HG03175 (cell line): ENCODE data around the gene FLNA.
A peak's percentile ranks its signal among the peaks of the same experiment; 100 is the strongest.
"Not testable (repeated sequence)": the region's sequence is repeated elsewhere in the genome, so short reads cannot be mapped to it uniquely, and the experiment has no call there.

ENCODE experiments used
- ATAC-seq: cut with Tn5 transposase; IDR thresholded peaks from one replicate; pipeline ENCODE4 v1.9.1; 2021; ENCODE audit warnings: mild to moderate bottlenecking, moderate library complexity; ENCODE audit not compliant: unreplicated experiment

The FLNA gene

DNA sequence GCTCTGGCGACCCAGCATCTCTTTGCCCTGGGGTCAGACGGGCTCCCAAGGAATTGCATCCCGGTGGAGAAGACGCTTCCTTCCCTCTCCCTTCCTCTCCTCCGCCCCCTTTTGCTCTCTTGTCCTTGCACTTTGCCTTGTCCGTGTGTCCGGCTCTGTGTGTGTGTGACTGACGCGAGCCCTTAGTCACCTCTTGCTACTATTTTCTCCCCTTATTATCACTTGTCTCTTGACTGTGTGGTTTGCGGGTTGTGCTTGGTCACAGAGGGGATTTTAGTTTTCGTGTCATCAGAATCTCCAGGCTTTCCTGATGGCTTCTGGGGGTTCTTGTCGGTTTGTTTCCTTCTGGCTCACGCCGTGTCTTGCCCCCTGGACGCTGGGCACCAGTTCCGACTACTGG is 31.4 kb downstream of the FLNA start:
- ATAC-seq, result not testable (repeated sequence)

DNA sequence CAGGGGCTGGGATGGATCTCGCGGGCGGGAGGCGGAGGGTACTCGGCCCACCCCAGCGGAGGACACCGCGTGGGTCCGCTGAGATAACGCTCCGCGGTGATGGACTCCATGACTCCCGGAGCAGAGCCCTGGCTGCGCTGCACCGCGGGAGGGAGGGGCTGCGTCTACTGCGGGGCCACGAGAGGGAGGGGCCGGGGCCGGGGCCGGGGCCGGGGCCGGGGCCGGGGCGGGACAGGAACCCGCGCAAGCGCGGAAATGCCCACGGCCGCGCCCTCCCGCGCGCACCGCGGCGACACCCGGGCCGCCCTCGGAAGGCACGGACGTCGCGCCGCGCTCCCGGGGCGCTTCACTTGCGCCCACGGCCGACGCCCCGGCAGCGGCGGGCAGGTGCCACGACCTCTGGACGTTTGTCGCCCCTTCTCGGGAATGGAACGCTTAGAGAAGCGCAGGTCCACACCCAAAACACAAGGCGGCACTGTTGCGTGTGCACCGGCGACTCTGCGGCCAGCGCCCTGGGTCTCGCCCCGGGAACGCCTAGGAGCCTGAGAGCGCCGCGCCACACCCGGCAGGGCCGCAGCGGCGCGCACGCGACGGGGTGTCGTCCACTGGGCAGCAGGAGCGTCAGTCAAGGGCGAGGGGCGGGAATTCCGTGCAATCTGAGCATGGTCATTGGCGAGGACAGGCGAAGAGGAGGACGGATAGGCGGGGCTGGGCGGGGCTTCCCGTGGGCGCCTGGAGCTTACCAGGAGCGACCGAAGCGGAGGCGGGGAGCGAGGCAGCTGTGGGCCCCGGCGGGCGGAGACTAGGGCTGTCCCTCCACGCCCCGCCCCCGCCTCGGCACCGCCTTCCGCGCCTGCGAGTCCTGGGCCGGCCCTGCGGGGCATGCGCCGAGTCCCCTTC is 32.8 kb downstream of the FLNA start:
- peak; percentile 76 for ATAC-seq

DNA sequence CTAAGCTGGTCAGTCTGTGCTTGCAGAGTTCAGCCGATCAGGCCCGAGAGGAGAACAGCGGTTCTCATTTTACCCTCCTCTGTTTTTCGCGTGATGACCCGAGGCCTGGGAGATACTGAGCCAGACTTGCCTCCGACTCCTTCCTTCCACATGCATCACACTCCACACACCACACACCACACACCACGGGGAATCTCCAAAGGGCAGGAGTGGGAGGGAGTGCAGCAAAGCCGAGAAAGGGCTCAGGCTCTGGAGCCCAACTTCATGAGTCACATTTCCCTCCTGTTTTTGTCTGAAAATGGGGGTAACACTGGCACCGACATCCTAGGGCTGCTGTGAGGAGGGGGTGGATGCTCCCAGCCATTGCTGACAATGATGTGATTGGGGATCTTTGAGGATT is 39.9 kb downstream of the FLNA start:
- ATAC-seq, result no peak

DNA sequence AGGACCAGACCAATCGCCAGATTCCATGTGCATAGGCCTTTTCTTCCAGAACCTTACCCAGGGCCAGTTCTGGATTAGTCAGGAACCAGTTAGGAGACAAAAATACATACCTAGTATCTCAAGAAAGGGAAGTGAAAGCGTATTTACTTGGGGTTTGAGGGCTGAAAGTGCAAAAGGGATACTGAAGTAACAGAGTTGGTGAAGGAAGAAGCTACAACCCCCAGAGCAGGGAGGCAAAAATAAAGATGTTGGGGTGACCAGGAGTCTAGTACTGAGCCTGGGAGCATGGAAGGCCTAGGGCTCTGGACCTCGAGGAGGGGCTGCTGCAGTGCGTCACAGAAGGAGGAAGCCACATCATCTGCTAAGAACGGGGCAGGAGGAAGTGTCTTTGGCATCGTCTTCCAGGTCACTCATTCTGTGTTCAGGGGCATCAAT is 40.6 kb downstream of the FLNA start:
- ATAC-seq, result peak; percentile 71

DNA sequence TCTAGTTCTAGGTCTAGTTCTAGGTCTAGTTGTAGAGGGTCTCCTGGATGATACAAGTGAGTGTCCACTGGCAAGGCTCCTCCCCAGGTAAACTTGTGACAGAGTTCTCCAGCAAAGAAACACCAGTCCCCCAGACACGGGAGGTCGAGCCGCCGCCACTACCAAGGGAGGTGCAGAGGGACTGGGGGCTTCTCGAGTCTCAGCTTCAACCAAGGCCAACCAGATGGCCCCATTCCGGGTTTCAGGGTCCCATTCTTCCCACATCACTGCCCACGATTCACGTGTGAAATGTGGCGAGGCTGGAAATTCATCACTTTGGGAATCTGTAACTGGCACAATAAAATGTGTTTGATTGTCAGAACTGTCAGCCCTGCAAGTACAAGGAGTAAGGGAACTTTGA is 41.3 kb downstream of the FLNA start:
- ATAC-seq, result no peak

DNA sequence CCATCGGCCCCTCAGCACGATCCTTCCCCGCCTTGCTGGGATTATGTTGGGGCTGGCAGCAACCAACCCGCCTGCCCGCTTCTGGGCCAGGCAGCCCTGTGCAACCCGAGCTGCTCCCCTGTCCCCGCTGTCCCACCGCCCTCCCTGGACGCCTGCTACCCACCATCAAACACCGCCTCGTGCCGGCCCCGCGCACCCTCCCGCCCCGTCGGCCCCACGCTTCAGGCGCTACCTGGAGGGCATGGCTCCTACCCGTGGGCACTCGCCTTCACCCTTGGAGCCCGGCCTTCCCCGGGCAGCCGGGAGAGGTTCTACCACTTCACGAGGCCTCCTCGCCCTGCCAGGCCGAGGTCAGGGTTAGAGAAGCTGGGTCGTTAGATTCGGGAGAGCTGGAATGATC is 41.9 kb downstream of the FLNA start:
- ATAC-seq, result no peak

DNA sequence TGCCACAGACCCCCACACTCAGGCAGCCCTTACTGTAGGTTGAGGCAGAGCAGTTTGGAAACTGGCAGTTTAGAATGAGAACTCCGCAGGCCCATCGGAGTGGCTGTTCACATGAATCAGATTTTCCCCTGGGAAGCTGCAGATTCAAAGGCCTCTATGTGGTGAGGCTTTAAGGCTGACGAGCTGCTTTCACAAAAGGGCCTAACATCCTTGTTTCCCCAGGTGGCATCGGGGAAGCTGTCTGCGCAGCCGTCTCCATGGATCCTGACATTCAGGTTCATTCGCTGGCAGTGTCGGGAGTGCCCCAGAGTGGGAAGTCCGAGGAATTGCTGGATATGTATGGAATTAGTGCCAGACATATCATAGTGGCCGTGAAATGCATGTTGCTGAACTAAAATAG is 45.1 kb downstream of the FLNA start:
- no peak for ATAC-seq

DNA sequence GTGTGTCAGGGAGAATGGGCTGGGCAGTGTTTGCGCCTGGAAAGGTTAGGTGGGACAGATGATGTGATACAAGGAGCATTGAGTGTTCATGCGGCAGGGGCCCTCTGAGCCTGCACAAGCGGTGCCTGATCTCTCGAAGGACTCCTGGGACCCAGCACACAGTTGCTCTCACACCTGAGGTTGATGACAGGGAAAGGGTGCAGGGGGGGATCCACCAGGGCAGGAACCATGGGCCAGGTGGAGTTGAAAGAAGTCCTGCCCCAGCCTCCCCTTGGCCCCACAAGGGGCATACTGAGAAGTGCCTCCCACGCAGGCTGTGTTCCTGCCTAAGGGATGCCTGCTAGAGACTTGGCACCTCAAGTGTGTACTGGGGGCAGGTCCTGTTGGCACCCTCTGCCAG is 45.8 kb downstream of the FLNA start:
- no peak for ATAC-seq

DNA sequence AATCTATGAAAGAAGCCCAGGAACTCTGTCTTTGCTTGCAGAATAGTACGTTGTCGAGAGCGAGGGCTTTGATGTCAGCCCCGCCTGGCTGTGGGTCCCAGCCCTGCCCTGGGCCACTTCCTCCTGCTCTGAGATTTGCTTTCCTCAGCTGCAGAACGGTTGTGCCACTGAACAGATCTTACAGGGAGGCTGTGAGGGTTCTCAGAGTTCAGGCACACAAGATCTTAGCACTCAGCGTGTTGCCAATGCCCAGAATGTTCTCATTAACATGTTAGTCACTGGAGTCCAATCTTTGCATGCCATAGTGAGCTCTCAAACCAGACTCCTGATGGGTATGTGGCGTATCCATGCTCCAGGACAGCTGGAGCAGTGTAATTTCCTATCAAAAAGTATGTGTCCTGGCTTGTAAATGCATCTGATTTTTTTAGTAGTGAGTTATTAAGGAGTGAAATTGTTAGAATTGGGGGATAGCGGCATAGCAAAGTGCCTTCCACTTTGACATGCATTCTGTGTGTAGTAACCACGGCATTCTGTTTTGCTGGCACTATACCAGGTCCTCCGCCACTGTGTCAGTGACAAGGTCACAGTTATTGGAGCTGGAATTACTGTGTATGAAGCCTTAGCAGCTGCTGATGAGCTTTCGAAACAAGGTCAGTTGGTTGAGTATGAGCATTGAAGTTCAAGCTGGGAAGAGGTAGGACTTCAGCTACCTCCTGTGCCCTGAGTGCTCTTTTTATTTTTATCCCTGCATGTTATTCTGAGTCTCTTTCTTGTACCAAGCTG is 47.2 kb downstream of the FLNA start:
- ATAC-seq, result no peak

DNA sequence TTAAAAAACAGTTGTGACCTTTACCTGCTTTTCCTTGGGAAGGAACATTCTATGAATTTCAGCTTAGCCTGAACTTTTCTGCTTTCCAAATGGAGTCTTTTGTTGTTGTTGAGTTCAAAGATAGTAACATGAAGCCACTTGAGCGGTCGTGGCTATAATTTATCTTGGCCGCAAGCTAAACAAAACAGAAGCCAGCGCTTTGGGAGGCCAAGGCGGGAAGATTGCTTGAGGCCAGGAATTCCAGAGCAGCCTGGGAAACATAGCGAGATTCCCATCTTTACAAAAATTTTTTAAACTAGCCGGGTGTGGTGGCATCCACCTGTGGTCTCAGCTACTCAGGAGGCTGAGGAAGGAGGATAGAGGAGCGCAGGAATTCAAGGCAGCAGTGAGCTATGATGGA is 48.9 kb downstream of the FLNA start:
- ATAC-seq, result no peak

DNA sequence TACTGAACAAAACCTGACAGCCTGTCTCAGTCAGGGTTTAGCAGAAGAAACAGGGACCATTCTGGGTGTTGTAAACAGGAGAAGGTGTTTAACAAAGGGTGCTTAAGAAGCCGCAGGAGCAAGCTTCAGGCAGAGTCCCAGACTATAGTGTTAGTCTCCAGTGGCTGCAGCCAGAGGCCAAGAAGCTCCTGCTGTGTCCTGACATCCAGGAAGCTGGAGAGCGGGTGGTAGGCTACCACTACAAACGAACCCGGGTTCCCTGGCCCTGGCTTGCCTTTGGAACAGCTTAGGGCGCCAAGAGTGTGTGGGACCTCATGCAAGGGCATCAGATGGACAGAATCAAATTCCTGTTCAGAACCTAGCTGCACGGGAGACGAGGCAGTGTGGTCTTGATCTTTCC is 50.9 kb downstream of the FLNA start:
- no peak for ATAC-seq

DNA sequence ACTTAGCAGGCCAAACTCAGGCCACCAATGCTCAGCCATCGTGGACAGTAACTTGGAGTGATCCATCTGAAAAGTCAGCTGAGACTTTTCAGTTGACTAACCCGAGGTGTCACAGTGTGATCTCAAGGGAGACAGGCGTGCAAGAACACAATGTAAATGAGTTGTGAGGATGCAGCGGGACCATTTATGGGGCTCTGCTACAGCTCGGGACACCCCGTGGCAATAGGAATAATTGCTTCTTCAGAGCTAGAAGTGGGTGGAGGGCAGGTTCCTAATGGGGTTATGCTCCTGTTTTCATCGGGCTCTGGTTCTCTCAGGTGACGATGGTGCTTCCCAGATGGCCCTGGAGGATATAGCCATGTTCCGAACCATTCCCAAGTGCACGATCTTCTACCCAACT is 51.5 kb downstream of the FLNA start:
- ATAC-seq, result no peak

DNA sequence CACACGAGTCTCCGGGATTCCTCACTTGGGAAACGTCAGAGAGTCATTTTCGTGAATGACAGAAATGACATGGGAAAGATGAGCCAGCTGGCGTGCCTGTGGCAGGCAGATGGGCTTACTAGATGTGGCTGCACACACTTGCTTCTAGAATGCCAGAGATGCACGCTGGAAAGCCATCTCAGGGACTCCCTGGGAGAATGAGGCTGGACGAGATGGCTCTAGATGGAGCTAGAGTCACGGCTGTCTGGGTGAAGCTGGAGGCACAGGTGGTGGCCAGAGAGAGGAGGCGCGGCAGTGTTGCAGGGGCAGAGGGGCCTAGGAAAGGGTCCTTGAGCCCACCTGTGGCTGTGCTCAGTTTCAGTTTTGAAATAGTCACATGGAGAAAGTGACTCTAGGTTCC is 52.8 kb downstream of the FLNA start:
- ATAC-seq, result no peak

DNA sequence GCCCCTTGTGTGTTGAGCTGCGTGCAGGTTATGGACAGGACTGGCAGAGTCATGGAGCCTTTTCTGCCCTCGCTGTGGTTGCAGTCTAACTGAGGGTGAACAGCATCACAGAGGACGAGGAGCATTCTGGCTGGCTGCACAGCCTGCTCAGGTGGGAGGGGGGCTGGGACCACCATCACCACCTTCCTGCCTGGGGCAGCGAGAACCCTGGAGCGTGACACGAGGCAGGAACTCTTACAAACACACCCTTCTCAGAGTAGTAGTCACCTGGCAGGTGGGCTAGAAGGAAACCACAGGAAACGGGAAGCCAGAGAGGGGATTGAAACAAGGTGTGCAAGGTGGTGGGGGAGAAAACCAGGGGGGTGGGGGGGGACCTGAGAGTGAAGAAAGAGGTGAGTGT is 53.3 kb downstream of the FLNA start:
- ATAC-seq, result no peak

DNA sequence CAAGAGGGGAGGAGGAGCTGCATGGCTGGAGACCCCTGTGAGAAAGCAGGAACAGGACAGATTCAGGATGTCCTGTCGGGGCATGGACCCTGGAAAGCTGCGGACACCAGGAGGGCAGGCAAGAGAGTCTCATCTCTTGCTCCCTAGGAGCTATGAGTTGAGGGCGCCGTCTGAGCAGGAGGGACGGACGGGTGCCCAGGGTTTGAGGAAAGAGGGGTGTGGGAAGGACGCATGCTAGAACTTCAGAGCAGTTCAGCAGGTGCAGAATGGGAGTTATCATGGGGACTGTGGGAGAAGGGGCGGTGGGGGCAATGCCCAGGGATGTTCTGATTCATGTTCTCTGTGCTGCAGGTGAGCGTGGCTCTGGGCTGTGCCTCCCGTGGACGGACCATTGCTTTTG is 54.0 kb downstream of the FLNA start:
- no peak for ATAC-seq

DNA sequence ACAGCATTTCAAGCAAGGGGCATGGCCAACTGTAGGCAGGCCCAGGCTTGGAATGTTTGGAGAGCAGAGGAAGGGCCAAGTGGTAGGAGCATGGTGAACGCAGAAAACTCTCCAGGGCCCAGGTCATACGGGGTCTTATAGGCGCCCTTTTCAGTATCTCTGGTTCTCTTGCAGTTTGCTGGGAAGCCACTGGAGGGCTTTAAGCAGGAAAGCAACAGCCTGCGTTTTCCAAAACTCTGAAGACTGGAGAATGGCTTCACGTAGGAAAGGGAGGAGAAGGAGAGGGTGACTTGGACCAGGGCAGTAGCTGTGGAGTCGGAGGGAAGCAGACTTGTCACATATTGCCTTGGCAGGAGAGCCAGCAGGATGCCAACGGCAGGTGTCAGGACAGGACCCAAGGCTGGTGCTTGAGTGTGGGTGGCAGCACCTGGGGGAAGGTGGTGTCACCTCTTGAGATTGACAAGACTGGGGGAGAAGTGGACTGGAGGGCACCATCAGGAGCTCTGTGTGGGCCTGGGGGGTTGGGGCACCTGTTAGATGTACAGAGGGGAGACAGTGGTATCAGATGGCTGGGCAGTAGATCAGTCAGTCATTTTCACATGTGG is 56.9 kb downstream of the FLNA start:
- no peak for ATAC-seq

DNA sequence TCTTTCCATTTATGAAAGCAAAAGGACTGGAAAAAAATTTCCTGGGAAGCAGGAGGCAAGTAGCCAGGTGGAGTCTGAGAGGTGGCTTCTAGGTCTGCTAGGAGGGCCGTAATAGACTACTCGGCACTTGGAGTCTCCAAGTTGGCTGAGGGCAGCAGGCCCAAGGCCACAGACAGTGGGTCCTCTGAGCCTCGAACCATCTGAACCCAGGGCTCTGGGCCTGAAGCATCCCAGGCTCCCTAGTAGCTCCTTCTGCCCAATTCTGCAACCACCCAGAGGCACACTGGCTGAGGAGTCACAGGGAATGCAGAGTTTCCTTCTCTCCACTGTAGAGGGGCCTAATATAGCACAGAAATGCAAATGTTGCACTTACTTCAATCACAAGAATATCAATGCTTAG is 59.0 kb downstream of the FLNA start:
- no peak for ATAC-seq

DNA sequence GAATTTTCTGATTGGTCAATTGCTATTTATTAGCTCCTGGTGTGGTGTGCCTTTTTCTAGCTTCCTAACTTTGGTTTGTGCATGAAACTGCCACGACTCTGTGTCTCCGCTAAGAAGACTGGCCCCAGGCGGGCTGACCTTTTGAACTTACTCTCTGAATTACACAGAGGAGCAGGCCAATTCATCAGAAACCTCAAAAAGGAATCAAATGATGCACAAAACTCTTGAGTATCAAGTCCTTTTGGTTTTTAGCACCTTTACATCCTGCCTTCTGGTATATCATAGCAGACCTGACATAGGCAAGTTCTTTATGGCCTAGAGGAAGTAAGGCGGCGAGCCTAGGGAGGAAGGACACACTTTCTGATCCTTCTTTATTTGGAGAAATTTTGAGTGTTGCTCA is 61.3 kb downstream of the FLNA start:
- peak; percentile 67 for ATAC-seq

DNA sequence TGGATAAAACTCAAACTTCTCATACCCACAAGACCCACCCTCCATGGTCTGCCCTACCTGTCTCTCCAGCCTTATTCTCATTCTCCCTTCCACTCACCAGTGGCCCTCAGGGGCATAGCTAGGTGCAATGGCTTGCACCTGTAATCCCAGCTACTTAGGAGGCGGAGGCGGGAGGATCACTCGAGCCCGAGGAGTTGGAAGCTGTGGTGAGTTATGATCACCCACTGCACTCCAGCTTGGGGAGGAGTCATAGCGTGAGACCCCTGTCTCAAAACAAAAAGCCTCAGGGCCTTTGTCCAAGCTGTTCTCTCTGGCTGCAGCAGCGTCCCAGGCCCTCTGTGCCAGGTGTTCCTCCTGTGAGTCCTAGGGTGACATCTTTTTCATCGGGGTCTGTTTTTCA is 62.3 kb downstream of the FLNA start:
- no peak for ATAC-seq

DNA sequence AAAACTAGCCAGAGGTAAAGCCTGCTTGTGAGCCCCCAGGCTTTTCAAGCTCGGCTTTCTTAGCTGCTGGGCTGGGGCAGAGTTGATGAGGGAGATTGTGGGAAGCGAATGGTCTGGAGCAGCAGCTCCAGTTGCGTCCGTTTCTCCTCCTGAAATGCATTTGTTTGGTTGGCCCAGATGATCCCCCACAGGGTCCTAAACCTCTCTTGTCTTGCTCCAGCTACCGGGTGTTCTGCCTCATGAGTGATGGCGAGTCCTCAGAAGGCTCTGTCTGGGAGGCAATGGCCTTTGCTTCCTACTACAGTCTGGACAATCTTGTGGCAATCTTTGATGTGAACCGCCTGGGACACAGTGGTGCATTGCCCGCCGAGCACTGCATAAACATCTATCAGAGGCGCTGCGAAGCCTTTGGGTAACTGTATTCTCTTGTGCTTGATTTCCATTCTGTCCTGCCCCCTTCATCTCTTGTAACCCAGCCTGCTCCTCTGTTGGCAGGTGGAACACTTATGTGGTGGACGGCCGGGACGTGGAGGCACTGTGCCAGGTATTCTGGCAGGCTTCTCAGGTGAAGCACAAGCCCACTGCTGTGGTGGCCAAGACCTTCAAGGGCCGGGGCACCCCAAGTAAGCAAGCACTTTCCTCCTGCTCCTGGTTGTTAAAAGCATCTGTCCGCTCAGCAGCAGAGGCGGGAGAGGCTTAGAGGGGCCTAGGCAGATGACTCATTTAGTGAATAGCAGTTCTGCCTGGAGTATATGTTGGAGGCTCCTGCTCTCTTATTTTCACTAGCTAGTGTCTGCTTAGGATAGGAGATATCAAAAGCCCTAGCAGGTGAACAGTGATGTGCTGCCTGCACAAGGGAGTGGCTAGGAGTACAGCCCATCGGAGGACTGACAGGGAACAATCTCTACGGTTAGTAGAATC is 63.6 kb downstream of the FLNA start:
- no peak for ATAC-seq
